PC-9 (cell line): ENCODE measurements around the gene IP6K1.

Experiments
- EZH2 ChIP-seq: fragments of 200-600 bp; sonication (generic); IDR thresholded peaks from 2 replicates; pipeline ENCODE4 v1.8.0; 2017; ENCODE audit warnings: antibody characterized with exemption, low read depth
- TF ChIP-seq, protein P1 (sequence below): fragments of 200-600 bp; sonication (generic); conservative IDR thresholded peaks from 2 replicates; pipeline ENCODE4 v1.6.1; 2017; ENCODE audit warnings: mixed run types, antibody characterized with exemption, mild to moderate bottlenecking, moderate library complexity

DNA sequence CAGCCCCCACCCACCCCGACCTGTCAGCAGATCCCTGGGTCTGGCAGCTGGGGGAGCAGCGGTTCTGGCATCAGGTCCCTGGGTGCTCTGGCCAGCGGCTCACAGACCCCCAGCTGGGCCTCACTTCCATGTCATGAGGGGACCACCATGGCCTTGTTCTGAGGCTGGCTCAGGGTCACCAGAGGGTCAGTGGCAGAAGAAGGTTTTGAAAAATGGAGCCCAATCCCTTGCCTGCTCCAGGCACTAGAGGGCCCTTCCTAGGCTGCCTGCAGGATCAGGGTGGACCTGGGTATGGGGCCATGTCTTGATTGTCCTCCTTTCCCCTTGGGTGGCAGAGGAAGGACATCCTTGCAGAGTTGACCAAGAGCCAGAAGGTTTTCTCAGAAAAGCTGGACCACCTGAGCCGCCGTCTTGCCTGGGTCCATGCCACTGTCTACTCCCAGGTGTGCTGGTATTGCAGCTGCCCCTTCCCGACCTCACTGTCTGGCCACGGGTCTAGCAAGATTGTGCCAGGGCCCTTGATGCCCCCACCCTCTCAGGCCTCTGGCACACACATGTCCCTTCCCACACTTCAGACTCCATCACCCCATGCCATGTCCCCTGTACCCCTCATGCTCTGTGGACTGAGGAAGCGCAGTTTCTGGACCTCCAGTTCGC is 79.8 kb downstream of the IP6K1 start:
- TF ChIP-seq, protein P1, sequence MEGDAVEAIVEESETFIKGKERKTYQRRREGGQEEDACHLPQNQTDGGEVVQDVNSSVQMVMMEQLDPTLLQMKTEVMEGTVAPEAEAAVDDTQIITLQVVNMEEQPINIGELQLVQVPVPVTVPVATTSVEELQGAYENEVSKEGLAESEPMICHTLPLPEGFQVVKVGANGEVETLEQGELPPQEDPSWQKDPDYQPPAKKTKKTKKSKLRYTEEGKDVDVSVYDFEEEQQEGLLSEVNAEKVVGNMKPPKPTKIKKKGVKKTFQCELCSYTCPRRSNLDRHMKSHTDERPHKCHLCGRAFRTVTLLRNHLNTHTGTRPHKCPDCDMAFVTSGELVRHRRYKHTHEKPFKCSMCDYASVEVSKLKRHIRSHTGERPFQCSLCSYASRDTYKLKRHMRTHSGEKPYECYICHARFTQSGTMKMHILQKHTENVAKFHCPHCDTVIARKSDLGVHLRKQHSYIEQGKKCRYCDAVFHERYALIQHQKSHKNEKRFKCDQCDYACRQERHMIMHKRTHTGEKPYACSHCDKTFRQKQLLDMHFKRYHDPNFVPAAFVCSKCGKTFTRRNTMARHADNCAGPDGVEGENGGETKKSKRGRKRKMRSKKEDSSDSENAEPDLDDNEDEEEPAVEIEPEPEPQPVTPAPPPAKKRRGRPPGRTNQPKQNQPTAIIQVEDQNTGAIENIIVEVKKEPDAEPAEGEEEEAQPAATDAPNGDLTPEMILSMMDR = no peak
- TF ChIP-seq EZH2 = no peak
